Prostate gland (tissue), 1 donor: ENCODE results near the gene PODXL.

Source experiments
- POLR2A ChIP-seq: fragments of 450-650 bp; IDR thresholded peaks from one replicate; pipeline ENCODE4 v1.6.1; 2016; ENCODE audit warnings: antibody characterized with exemption, mild to moderate bottlenecking
- POLR2AphosphoS5 ChIP-seq: sonication (generic); formaldehyde crosslinking; IDR thresholded peaks from one replicate; pipeline ENCODE4 v1.6.1; 2017; ENCODE audit warnings: antibody characterized with exemption

DNA sequence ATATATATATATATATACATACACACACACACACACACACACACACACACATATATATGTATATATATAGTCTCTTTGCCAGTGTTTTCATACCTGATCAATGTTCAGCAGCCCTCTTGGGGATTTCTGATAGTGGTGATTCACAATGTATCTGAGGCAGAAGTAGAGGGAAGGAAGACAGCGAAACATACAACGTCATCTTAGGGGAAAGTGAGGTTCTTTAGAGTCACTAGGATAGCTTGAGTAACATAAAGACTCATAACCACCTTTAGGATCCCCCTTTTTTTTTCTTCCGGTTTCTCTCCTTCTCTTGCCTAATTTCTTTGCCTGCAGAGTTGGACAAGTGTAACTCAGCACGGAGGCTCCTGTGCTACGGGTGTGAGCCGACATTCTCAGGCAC is 56.6 kb downstream of the PODXL start:
- TF ChIP-seq POLR2AphosphoS5 (no peak), POLR2A (no peak)
